CD4-positive, alpha-beta T cell (primary cell): ENCODE data around the gene DFFA. TPM values are rescaled to one million over a fixed set of nuclear protein-coding genes. Genes with fewer than 3 reads are reported as not detected.

ENCODE experiments used
- ATAC-seq: fragments of 200-7000 bp; cut with Tn5 transposase; one replicate; pipeline ENCODE4 v1.10.0; 2022; ENCODE audit warnings: mild to moderate bottlenecking; ENCODE audit not compliant: poor library complexity
- CTCF ChIA-PET: fragments of 350-600 bp; sonication (Branson Sonifier 250); formaldehyde crosslinking; loops from one replicate; lab custom pipeline; 2021; ENCODE audit warnings: antibody characterized with exemption, inconsistent platforms; lab: Charles Lee
- POLR2A ChIA-PET: fragments of 350-600 bp; sonication (Branson Sonifier 250); formaldehyde crosslinking; loops from one replicate; lab custom pipeline; 2021; ENCODE audit warnings: antibody characterized with exemption, inconsistent platforms; lab: Charles Lee
- DNase-seq, 14 experiments: peaks; one replicate each; pipeline ENCODE4 v3.0.0-alpha.2; 2013 to 2020; ENCODE audit warnings: mixed read lengths in 2 of 14
- H3K27ac ChIP-seq, 2 donors: one replicate each; pipeline versions ENCODE4 v1.5.1 to v1.7.0; 2013; ENCODE audit warnings: low read length in 2 of 2, low read depth in 1 of 2, mild to moderate bottlenecking in 1 of 2
- H3K27me3 ChIP-seq, 2 experiments: 1 replicate in 1 of 2; 2 replicates in 1 of 2; pipeline versions ENCODE4 v1.6.1 to v1.7.0; 2013; ENCODE audit warnings: low read length in 2 of 2, control low read depth in 1 of 2, mild to moderate bottlenecking in 1 of 2, moderate library complexity in 1 of 2; ENCODE audit not compliant: insufficient read depth in 2 of 2, control insufficient read depth in 1 of 2
- H3K36me3 ChIP-seq: one replicate; pipeline ENCODE4 v1.6.1; 2013; ENCODE audit warnings: low read length, control low read depth; ENCODE audit not compliant: insufficient read depth
- H3K4me1 ChIP-seq: one replicate; pipeline ENCODE4 v1.6.1; 2013; ENCODE audit warnings: low read length, control low read depth; ENCODE audit not compliant: insufficient read depth
- H3K4me3 ChIP-seq: one replicate; pipeline ENCODE4 v1.5.1; 2013; ENCODE audit warnings: mild to moderate bottlenecking, low read length, moderate library complexity
- H3K9me3 ChIP-seq, 2 experiments: 1 replicate in 1 of 2; 2 replicates in 1 of 2; pipeline versions ENCODE4 v1.6.1 to v1.7.0; 2013; ENCODE audit warnings: low read length in 2 of 2, mild to moderate bottlenecking in 2 of 2, control low read depth in 1 of 2, moderate library complexity in 1 of 2; ENCODE audit not compliant: control insufficient read depth in 1 of 2, insufficient read depth in 1 of 2
- H3K27ac Mint-ChIP-seq: one replicate; pipeline ENCODE4 v1.8.0; 2020; ENCODE audit warnings: mixed read lengths
- H3K27me3 Mint-ChIP-seq: one replicate; pipeline ENCODE4 v1.8.0; 2021; ENCODE audit warnings: mixed read lengths
- H3K36me3 Mint-ChIP-seq: one replicate; pipeline ENCODE4 v1.8.0; 2021; ENCODE audit warnings: low read depth, mixed read lengths
- H3K4me1 Mint-ChIP-seq: one replicate; pipeline ENCODE4 v1.8.0; 2021; ENCODE audit warnings: low read depth, mixed read lengths
- H3K4me3 Mint-ChIP-seq: one replicate; pipeline ENCODE4 v1.8.0; 2020; ENCODE audit warnings: mild to moderate bottlenecking, mixed read lengths
- H3K9me3 Mint-ChIP-seq: one replicate; pipeline ENCODE4 v1.8.0; 2020; ENCODE audit warnings: mixed read lengths
- intact Hi-C, 2 experiments: fragments of 100-400 bp; cut with DNase I in 1 of 2; cut with micrococcal nuclease in 1 of 2; formaldehyde crosslinking; loops; one replicate each; pipeline versions ENCODE4 v1.15.1 to v1.9.0; 2023 to 2025; cut with DNase I, micrococcal nuclease
- total RNA-seq, 174 experiments: library from RNA in 2 of 174; stranded (reverse) in 2 of 174; gene quantifications; one replicate each; pipeline ENCODE4 v1.2.3 and lab custom pipeline; 2021 to 2026
- TF ChIP-seq, protein P1 (sequence below): fragments of 200-600 bp; IDR thresholded peaks from one replicate; pipeline ENCODE4 v1.8.0; 2022; ENCODE audit warnings: antibody characterized with exemption, mild to moderate bottlenecking

DFFA gene
- total RNA-seq, 2 experiments from 2014 or later, result 7.4 to 9.1 TPM

DNA sequence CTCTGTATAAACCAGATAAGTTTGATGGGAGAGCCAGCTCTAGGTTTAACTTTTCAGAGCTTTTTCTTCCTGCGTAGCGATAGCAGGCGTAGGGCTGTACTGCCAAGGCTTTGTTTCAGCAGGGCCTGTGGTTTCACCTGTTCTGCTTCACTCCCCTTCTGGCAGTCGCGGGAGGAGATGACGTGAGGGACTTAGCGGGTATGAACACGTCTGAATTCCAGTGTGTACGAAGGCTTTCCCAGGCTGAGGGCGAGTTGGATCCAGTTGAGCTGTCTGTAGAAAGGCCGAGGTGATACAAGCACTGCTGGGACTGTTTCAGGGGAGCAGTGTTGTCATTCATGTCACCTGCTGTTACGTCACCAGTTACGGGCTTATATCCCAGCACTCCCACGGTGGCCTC, 23.6 kb upstream of the DFFA start:
- TF ChIP-seq, protein P1, sequence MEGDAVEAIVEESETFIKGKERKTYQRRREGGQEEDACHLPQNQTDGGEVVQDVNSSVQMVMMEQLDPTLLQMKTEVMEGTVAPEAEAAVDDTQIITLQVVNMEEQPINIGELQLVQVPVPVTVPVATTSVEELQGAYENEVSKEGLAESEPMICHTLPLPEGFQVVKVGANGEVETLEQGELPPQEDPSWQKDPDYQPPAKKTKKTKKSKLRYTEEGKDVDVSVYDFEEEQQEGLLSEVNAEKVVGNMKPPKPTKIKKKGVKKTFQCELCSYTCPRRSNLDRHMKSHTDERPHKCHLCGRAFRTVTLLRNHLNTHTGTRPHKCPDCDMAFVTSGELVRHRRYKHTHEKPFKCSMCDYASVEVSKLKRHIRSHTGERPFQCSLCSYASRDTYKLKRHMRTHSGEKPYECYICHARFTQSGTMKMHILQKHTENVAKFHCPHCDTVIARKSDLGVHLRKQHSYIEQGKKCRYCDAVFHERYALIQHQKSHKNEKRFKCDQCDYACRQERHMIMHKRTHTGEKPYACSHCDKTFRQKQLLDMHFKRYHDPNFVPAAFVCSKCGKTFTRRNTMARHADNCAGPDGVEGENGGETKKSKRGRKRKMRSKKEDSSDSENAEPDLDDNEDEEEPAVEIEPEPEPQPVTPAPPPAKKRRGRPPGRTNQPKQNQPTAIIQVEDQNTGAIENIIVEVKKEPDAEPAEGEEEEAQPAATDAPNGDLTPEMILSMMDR, result no peak
- ChIA-PET POLR2A (interaction anchor here (0.7 to 3.3 kb wide), 6 partner anchors 11 to 444 kb away, joined by 4 to 33 read pairs (median 12); partner anchors contain the start of gene CENPS), CTCF (interaction anchor here (1.3 to 8.3 kb wide), 5 partner anchors 11 to 38 kb away, joined by 3 to 126 read pairs (median 6); partner anchors contain the start of gene DFFA)
- H3K4me3 ChIP-seq, result peak overlapping the region; percentile 53
- H3K36me3 ChIP-seq, result no peaks in the 10 kb centered on the region
- peak overlapping the region; percentile 93 for H3K27ac Mint-ChIP-seq
- peaks cover 33% of the 10 kb centered on the region for H3K4me1 ChIP-seq
- H3K36me3 Mint-ChIP-seq, result peaks cover 16% of the 10 kb centered on the region
- DNase-seq (peak in 12 of 14 experiments; percentile 10 to 64 (median 40)), ATAC-seq (peak; percentile 65)
- H3K9me3 ChIP-seq, result no peaks in the 10 kb centered on the region
- H3K4me3 Mint-ChIP-seq, result peak overlapping the region; percentile 80
- H3K27me3 Mint-ChIP-seq, result no peaks in the 10 kb centered on the region
- peak overlapping the region; percentile 50 to 60 for H3K27ac ChIP-seq
- intact Hi-C loops, result loop anchor here (1.0 to 10.0 kb wide), 9 partner anchors 11 to 1149 kb away; partner anchors contain the start of genes KIF1B (in 1 of the 2) and PEX14 (in 1 of the 2)
- H3K9me3 Mint-ChIP-seq, result no peaks in the 10 kb centered on the region
- H3K4me1 Mint-ChIP-seq, result peaks cover 64% of the 10 kb centered on the region
- H3K27me3 ChIP-seq, result no peaks in the 10 kb centered on the region

DNA sequence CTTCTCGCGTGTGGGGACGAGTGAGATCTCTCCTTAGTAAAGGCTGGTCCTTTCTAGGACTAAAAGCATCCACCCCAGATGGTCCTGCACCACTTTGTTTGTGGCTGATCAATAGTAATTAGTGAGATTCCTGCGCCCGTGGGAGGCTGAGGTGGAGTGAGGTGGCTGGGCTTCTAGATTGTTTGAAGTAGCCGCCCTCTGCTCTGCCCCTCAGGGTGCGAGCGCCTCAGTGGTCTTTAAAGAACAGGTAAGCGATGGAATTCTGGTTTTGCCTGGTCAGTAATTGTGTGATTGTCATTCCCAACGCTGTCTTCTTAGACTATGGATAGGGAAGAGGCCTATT, 23.1 kb upstream of the DFFA start:
- intact Hi-C loops, result loop anchor here (1.0 to 10.0 kb wide), 8 partner anchors 12 to 1149 kb away; partner anchors contain the start of genes KIF1B (in 1 of the 2) and PEX14 (in 1 of the 2)
- H3K4me3 Mint-ChIP-seq, result peak overlapping the region; percentile 80
- H3K4me1 Mint-ChIP-seq, result peaks cover 62% of the 10 kb centered on the region
- no peaks in the 10 kb centered on the region for H3K9me3 Mint-ChIP-seq
- H3K36me3 Mint-ChIP-seq, result peaks cover 18% of the 10 kb centered on the region
- Histone ChIP-seq H3K27ac (peak overlapping the region; percentile 50 to 60), H3K9me3 (no peaks in the 10 kb centered on the region), H3K36me3 (no peaks in the 10 kb centered on the region), H3K4me1 (peaks cover 33% of the 10 kb centered on the region), H3K27me3 (no peaks in the 10 kb centered on the region), H3K4me3 (peak overlapping the region; percentile 53)
- H3K27me3 Mint-ChIP-seq, result no peaks in the 10 kb centered on the region
- ChIA-PET CTCF (interaction anchor here (0.7 to 8.3 kb wide), 18 partner anchors 10 to 415 kb away, joined by 3 to 126 read pairs (median 5); partner anchors contain the start of genes CENPS and DFFA), POLR2A (interaction anchor here (0.6 to 3.3 kb wide), 10 partner anchors 8 to 445 kb away, joined by 3 to 33 read pairs (median 6); partner anchors contain the start of genes CENPS, DFFA and PEX14)
- ATAC-seq (peak; percentile 30), DNase-seq (peak in 1 of 14 experiments; percentile 22)
- TF ChIP-seq, protein P1, result no peak
- peak overlapping the region; percentile 93 for H3K27ac Mint-ChIP-seq

DNA sequence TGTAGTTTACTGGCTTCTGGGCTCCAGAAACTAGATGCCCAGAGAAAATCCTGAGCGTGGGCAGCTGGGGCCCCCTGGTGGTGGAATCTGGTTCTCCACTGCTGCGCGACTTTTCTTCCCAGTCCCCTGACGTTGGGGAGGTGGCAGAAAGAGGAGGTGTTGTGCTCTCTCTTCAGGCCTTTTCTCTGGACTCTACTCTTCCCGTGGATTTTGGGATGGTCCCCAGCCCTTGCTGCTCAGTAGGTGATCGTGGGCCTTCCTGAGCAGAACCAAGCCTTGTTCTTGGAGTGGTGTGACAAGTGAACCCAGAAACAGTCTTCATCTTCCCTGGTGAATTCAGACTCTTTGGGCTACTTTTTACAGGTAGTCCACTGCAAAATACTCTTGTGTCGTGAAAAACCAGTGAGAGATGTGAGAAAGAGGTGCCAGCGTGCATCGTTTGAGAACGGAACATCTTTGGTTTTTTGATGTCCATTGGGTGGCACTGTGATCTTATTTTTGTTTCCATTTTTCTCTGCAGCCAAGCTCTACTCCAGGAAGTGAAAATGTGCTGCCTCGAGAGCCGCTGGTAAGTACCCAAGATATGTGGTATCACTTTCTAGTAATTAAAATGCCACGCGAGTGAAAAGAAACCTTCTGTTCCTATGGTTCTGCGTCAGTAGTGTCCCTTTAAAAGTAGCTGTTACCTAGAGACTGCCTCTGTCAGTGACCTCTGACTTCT, 22.6 kb upstream of the DFFA start:
- peak overlapping the region; percentile 93 for H3K27ac Mint-ChIP-seq
- CTCF ChIA-PET, result interaction anchor here (0.6 to 8.3 kb wide), 24 partner anchors 9 to 415 kb away, joined by 3 to 126 read pairs (median 4); partner anchors contain the start of genes CENPS, DFFA and PGD
- peaks cover 33% of the 10 kb centered on the region for H3K4me1 ChIP-seq

More for the DNA sequence above, 22.6 kb upstream of the DFFA start:
- POLR2A ChIA-PET, result interaction anchor here (0.6 to 3.3 kb wide), 12 partner anchors 9 to 1413 kb away, joined by 3 to 33 read pairs (median 4); partner anchors contain the start of genes CENPS, DFFA, PEX14 and TARDBP
- no peaks in the 10 kb centered on the region for H3K27me3 ChIP-seq
- Mint-ChIP-seq H3K36me3 (peaks cover 23% of the 10 kb centered on the region), H3K4me1 (peaks cover 59% of the 10 kb centered on the region), H3K4me3 (peak overlapping the region; percentile 80), H3K9me3 (no peaks in the 10 kb centered on the region), H3K27me3 (no peaks in the 10 kb centered on the region)
- peak overlapping the region; percentile 50 to 60 for H3K27ac ChIP-seq
- ATAC-seq (peak; percentile 74), DNase-seq (peak; percentile 53 to 87 (median 78))
- TF ChIP-seq, protein P1, result peak; percentile 99
- peak overlapping the region; percentile 53 for H3K4me3 ChIP-seq
- peaks cover 3% of the 10 kb centered on the region for H3K36me3 ChIP-seq
- intact Hi-C loops, result loop anchor here (1.0 to 10.0 kb wide), 9 partner anchors 12 to 1150 kb away; partner anchors contain the start of genes CENPS (in 2 of the 2), KIF1B (in 1 of the 2) and PEX14 (in 1 of the 2)
- no peaks in the 10 kb centered on the region for H3K9me3 ChIP-seq
